SK-N-SH (cell line): ENCODE measurements around the gene PCYT1A. TPM values are rescaled to one million over a fixed set of nuclear protein-coding genes. Genes with fewer than 3 reads are reported as not detected.

ENCODE experiments used
- CTCF ChIA-PET: fragments of 300-600, 350-600 bp; formaldehyde crosslinking; extraction: SDS; loops from one replicate; lab custom pipeline; 2021; lab: Yijun Ruan, JAX
- POLR2A ChIA-PET: fragments of 350-600 bp; sonication (Branson Sonifier 250); formaldehyde crosslinking; extraction: SDS; loops from one replicate; lab custom pipeline; 2020; ENCODE audit warnings: antibody characterized with exemption, inconsistent platforms; lab: Yijun Ruan, JAX
- DNase-seq: peaks from one replicate; pipeline ENCODE4 v3.0.0; 2012
- H2AFZ ChIP-seq: fragments of 200-600 bp; sonication (generic); 2 replicates; pipeline ENCODE4 v1.8.1; 2016; ENCODE audit warnings: antibody characterized with exemption, mild to moderate bottlenecking, low read depth
- H3F3A ChIP-seq: fragments of 200-600 bp; sonication (generic); replicated peaks from 2 replicates; pipeline ENCODE3; 2016; ENCODE audit warnings: antibody characterized with exemption, mild to moderate bottlenecking; ENCODE audit not compliant: insufficient read depth
- H3K27ac ChIP-seq, 2 experiments: fragments of 200-500 bp in 1 of 2; fragments of 200-600 bp in 1 of 2; sonication (Bioruptor generic) in 1 of 2; sonication (generic), shearing (Covaris generic) in 1 of 2; 2 replicates each; pipeline versions ENCODE4 v1.5.1 to v1.6.1; 2014 to 2016; ENCODE audit warnings: low read depth in 2 of 2, inconsistent platforms in 1 of 2, low read length in 1 of 2, mild to moderate bottlenecking in 1 of 2, mixed read lengths in 1 of 2
- H3K27me3 ChIP-seq: fragments of 200-600 bp; sonication (generic), shearing (Covaris generic); 2 replicates; pipeline ENCODE4 v1.6.1; 2016; ENCODE audit warnings: mixed run types; ENCODE audit not compliant: insufficient read depth
- H3K36me3 ChIP-seq, 2 experiments: fragments of 200-500 bp in 1 of 2; fragments of 200-600 bp in 1 of 2; sonication (Bioruptor generic) in 1 of 2; sonication (generic) in 1 of 2; replicated peaks in 1 of 2; 2 replicates each; pipeline versions ENCODE3 to v1.5.1; 2014 to 2016; ENCODE audit warnings: low read length in 1 of 2, mild to moderate bottlenecking in 1 of 2; ENCODE audit not compliant: insufficient read depth in 2 of 2, control insufficient read depth in 1 of 2
- H3K4me1 ChIP-seq, 2 experiments: fragments of 200-500 bp in 1 of 2; fragments of 200-600 bp in 1 of 2; sonication (Bioruptor generic) in 1 of 2; sonication (generic), shearing (Covaris generic) in 1 of 2; 2 replicates each; pipeline versions ENCODE4 v1.5.1 to v1.6.1; 2014 to 2016; ENCODE audit warnings: low read depth in 1 of 2, low read length in 1 of 2, mixed run types in 1 of 2; ENCODE audit not compliant: insufficient read depth in 2 of 2, control insufficient read depth in 1 of 2
- H3K4me2 ChIP-seq: fragments of 200-600 bp; sonication (generic), shearing (Covaris generic); 2 replicates; pipeline ENCODE4 v1.6.1; 2017; ENCODE audit warnings: mixed run types
- H3K4me3 ChIP-seq, 2 experiments: fragments of 200-500 bp in 1 of 2; fragments of 200-600 bp in 1 of 2; sonication (Bioruptor generic) in 1 of 2; sonication (generic), shearing (Covaris generic) in 1 of 2; 2 replicates each; pipeline versions ENCODE4 v1.5.1 to v1.8.1; 2014 to 2016; ENCODE audit warnings: low read depth in 2 of 2, inconsistent platforms in 1 of 2, low read length in 1 of 2, mild to moderate bottlenecking in 1 of 2, mixed read lengths in 1 of 2, moderate library complexity in 1 of 2
- H3K79me2 ChIP-seq: fragments of 200-600 bp; sonication (generic); 2 replicates; pipeline ENCODE4 v1.8.1; 2017; ENCODE audit warnings: mild to moderate bottlenecking; ENCODE audit not compliant: insufficient read depth
- H3K9ac ChIP-seq: fragments of 200-600 bp; sonication (generic); 2 replicates; pipeline ENCODE4 v1.6.1; 2017; ENCODE audit warnings: mixed run types
- H3K9me2 ChIP-seq: fragments of 200-600 bp; sonication (generic); 2 replicates; pipeline ENCODE4 v1.6.1; 2017; ENCODE audit warnings: mixed run types
- H3K9me3 ChIP-seq: fragments of 200-600 bp; sonication (generic); 2 replicates; pipeline ENCODE4 v1.6.1; 2017; ENCODE audit warnings: mixed run types, mild to moderate bottlenecking, moderate library complexity
- H4K20me1 ChIP-seq: fragments of 200-600 bp; sonication (generic); 2 replicates; pipeline ENCODE4 v1.6.1; 2017; ENCODE audit warnings: mild to moderate bottlenecking, mixed run types; ENCODE audit not compliant: insufficient read depth
- CHD2 ChIP-seq: fragments of 150-350 bp; IDR thresholded peaks from 2 replicates; pipeline ENCODE4 v1.6.1; 2018; ENCODE audit warnings: low read length; ENCODE audit not compliant: partially characterized antibody
- FOXM1 ChIP-seq: IDR thresholded peaks from 2 replicates; pipeline ENCODE4 v1.4.0; 2012; ENCODE audit warnings: low read depth, mild to moderate bottlenecking
- GATA2 ChIP-seq: sonication (generic); formaldehyde crosslinking; IDR thresholded peaks from 2 replicates; pipeline ENCODE4 v1.5.0; 2020; ENCODE audit warnings: mild to moderate bottlenecking, missing genetic modification reagents
- JUND ChIP-seq: IDR thresholded peaks from 2 replicates; pipeline ENCODE4 v1.4.0; 2012
- RAD21 ChIP-seq: IDR thresholded peaks from 2 replicates; pipeline ENCODE4 v1.6.1; 2012; ENCODE audit warnings: mild to moderate bottlenecking, low read length
- RFX5 ChIP-seq: IDR thresholded peaks from 2 replicates; pipeline ENCODE4 v1.6.1; 2012; ENCODE audit warnings: mild to moderate bottlenecking, improper control_type of control experiment, low read length
- SIN3A ChIP-seq: IDR thresholded peaks from 2 replicates; pipeline ENCODE4 v1.6.1; 2012; ENCODE audit warnings: low read depth, mild to moderate bottlenecking, low read length, moderate library complexity, borderline replicate concordance
- SMC3 ChIP-seq: IDR thresholded peaks from 2 replicates; pipeline ENCODE4 v1.6.1; 2012; ENCODE audit warnings: low read depth, low read length, improper control_type of control experiment
- TAF1 ChIP-seq: IDR thresholded peaks from 2 replicates; pipeline ENCODE4 v1.6.1; 2012; ENCODE audit warnings: low read depth, mild to moderate bottlenecking, low read length, moderate library complexity, borderline replicate concordance
- TEAD4 ChIP-seq: IDR thresholded peaks from 2 replicates; pipeline ENCODE4 v1.4.0; 2012; ENCODE audit warnings: mild to moderate bottlenecking, borderline replicate concordance; ENCODE audit not compliant: insufficient read depth
- ZBTB33 ChIP-seq: IDR thresholded peaks from 2 replicates; pipeline ENCODE4 v1.4.0; 2012; ENCODE audit warnings: low read depth, borderline replicate concordance
- WGBS: methylation state at CpG from one replicate; pipeline ENCODE4 v1.1.6; 2017; ENCODE audit warnings: low lambda C conversion rate; 5-methylcytosine and 5-hydroxymethylcytosine counted together
- polyA plus RNA-seq, 3 experiments: library from polyadenylated mRNA; depleted of rRNA; stranded (reverse); fragments of >200 nt; gene quantifications; 2 replicates each; pipeline ENCODE4 v1.2.3, GENCODE V29; 2012
- TF ChIP-seq, protein P1 (sequence below): fragments of 200-600 bp; sonication (generic); IDR thresholded peaks from 2 replicates; pipeline ENCODE4 v1.6.1; 2017; ENCODE audit warnings: antibody characterized with exemption, mild to moderate bottlenecking, moderate library complexity

PCYT1A gene
- polyA plus RNA-seq, 1 of the 3 experiments (the other 2 are of a cell fraction) = 45.9 TPM

- H3F3A ChIP-seq = peaks cover 19% of the 10 kb centered on the region
- no peak overlapping the region for H3K4me2 ChIP-seq
- H3K27ac ChIP-seq = no peak overlapping the region
- H4K20me1 ChIP-seq = no peaks in the 10 kb centered on the region
- H3K79me2 ChIP-seq = peaks cover 12% of the 10 kb centered on the region
- H3K9ac ChIP-seq = no peak overlapping the region
- H3K9me3 ChIP-seq = no peaks in the 10 kb centered on the region
- no peak overlapping the region for H3K4me3 ChIP-seq
- no peak overlapping the region for H2AFZ ChIP-seq
- DNase-seq = no peak
- 87% methylated on average over 5 of the region's 5 CpGs for WGBS
- TF ChIP-seq SIN3A (no peak), SMC3 (no peak), RAD21 (no peak)
- no peaks in the 10 kb centered on the region for H3K9me2 ChIP-seq
- ChIA-PET POLR2A (interaction anchor here (0.6 kb wide), 1 partner anchor 110 kb away, joined by 3 read pairs; no protein-coding TSS in a partner anchor), CTCF (interaction anchor here (1.2 kb wide), 1 partner anchor 212 kb away, joined by 3 read pairs; no protein-coding TSS in a partner anchor)
- peaks cover 0 to 6% of the 10 kb centered on the region in 2 experiments for H3K36me3 ChIP-seq
- H3K27me3 ChIP-seq = no peaks in the 10 kb centered on the region
- no peaks in the 10 kb centered on the region; a peak in 1 of 4 replicates for H3K4me1 ChIP-seq
Observed at GRCh38 chr3:196292286-196292923, 4.9 kb upstream of the PCYT1A start.

DNA sequence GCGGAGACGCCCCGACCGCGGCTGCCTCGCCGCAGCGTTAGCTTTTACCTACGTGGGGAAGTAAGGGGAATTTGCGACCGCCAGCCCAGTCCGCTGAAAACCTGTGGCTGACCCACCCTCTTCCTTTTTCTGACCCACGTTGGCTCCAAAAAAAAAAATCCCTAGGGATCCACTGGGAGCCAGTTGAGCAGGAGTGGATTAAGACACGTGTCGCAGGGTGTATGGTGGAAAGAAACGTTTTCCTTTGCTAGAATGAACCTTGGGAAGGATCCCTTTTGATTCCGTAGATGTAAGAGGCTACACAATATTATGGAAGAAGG is 575 bp upstream of the PCYT1A start:
- no peak for DNase-seq

More for the DNA sequence above, 575 bp upstream of the PCYT1A start:
- Histone ChIP-seq H3K4me3 (peak overlapping the region; percentile 74 to 87), H3K27me3 (no peaks in the 10 kb centered on the region), H4K20me1 (no peaks in the 10 kb centered on the region; the same call in 1 of the 2 replicates), H3K27ac (peak overlapping the region; percentile 82 to 90), H3K9me2 (no peaks in the 10 kb centered on the region), H3K79me2 (peaks cover 55% of the 10 kb centered on the region), H3K36me3 (peaks cover 2 to 3% of the 10 kb centered on the region in 2 experiments), H3K9me3 (no peaks in the 10 kb centered on the region), H3K4me2 (peak overlapping the region; percentile 88), H3K9ac (peak overlapping the region; percentile 91), H3F3A (peaks cover 19% of the 10 kb centered on the region), H2AFZ (peak overlapping the region; percentile 84), H3K4me1 (peaks cover 0 to 4% of the 10 kb centered on the region in 2 experiments; a peak in 1 of 4 replicates)
- CTCF ChIA-PET = interaction anchor here (1.0 kb wide), 1 partner anchor 205 kb away, joined by 3 read pairs; no protein-coding TSS in a partner anchor
- POLR2A ChIA-PET = no interaction called here
- TF ChIP-seq JUND (no peak), SIN3A (no peak), GATA2 (CRISPR knock-in tag) (no peak), RFX5 (no peak), FOXM1 (no peak), CHD2 (no peak), TEAD4 (no peak), TAF1 (no peak), ZBTB33 (no peak)
- TF ChIP-seq, protein P1, sequence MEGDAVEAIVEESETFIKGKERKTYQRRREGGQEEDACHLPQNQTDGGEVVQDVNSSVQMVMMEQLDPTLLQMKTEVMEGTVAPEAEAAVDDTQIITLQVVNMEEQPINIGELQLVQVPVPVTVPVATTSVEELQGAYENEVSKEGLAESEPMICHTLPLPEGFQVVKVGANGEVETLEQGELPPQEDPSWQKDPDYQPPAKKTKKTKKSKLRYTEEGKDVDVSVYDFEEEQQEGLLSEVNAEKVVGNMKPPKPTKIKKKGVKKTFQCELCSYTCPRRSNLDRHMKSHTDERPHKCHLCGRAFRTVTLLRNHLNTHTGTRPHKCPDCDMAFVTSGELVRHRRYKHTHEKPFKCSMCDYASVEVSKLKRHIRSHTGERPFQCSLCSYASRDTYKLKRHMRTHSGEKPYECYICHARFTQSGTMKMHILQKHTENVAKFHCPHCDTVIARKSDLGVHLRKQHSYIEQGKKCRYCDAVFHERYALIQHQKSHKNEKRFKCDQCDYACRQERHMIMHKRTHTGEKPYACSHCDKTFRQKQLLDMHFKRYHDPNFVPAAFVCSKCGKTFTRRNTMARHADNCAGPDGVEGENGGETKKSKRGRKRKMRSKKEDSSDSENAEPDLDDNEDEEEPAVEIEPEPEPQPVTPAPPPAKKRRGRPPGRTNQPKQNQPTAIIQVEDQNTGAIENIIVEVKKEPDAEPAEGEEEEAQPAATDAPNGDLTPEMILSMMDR = no peak
- WGBS = 1% methylated on average over 17 of the region's 17 CpGs
